A549 (cell line): ENCODE measurements around the gene MAPK4. TPM values are rescaled to one million over a fixed set of nuclear protein-coding genes. Genes with fewer than 3 reads are reported as not detected.

Experiments
- ATAC-seq, 2 experiments: fragments of 200-7000 bp in 1 of 2; fragments of >200 bp in 1 of 2; cut with Nextera tagmentation in 1 of 2; cut with Tn5 transposase in 1 of 2; 3 replicates each; pipeline versions ENCODE4 v1.8.0 to v1.9.1; 2018 to 2020; ENCODE audit warnings: mild to moderate bottlenecking in 1 of 2, moderate library complexity in 1 of 2
- CTCF ChIA-PET: fragments of 300-600 bp; sonication (Branson Sonifier 250); formaldehyde crosslinking; extraction: SDS; loops from one replicate; lab custom pipeline; 2021; ENCODE audit warnings: antibody characterized with exemption, inconsistent platforms; lab: Yijun Ruan, JAX
- POLR2A ChIA-PET: fragments of 350-600 bp; formaldehyde crosslinking; extraction: SDS; loops from one replicate; lab custom pipeline; 2021; ENCODE audit warnings: antibody characterized with exemption, inconsistent platforms; lab: Yijun Ruan, JAX
- DNase-seq, 2 experiments: peaks; one replicate each; pipeline versions ENCODE4 v3.0.0 to v3.0.0-alpha.2; 2011 to 2016; ENCODE audit warnings: low read depth in 1 of 2, low spot score in 1 of 2
- FAIRE-seq: peaks from 2 replicates; lab custom pipeline; 2011; peaks lifted over from hg19 to GRCh38; lab: Jason Lieb, UNC
- H3K27ac ChIP-seq, 2 experiments: fragments of >200 bp; sonication (Bioruptor Twin); formaldehyde crosslinking; 3 replicates each; pipeline ENCODE4 v1.5.1; 2016 to 2017
- H3K4me1 ChIP-seq: fragments of >200 bp; sonication (Bioruptor Twin); formaldehyde crosslinking; 3 replicates; pipeline ENCODE4 v1.6.1; 2016
- H3K4me2 ChIP-seq: fragments of >200 bp; sonication (Bioruptor Twin); formaldehyde crosslinking; 3 replicates; pipeline ENCODE4 v1.6.1; 2016
- H3K4me3 ChIP-seq: fragments of >200 bp; sonication (Bioruptor Twin); formaldehyde crosslinking; 3 replicates; pipeline ENCODE4 v1.5.1; 2016
- H3K9me3 ChIP-seq: fragments of >200 bp; sonication (Bioruptor Twin); formaldehyde crosslinking; 3 replicates; pipeline ENCODE4 v1.6.1; 2016
- ATOH8 ChIP-seq: fragments of 250-450 bp; sonication (Bioruptor Pico); IDR thresholded peaks from 2 replicates; pipeline ENCODE4 v1.5.0; 2020; ENCODE audit warnings: low read depth, mild to moderate bottlenecking, moderate library complexity
- CHD4 ChIP-seq: fragments of 200-600 bp; sonication (generic); IDR thresholded peaks from 2 replicates; pipeline ENCODE4 v1.6.1; 2016; ENCODE audit warnings: antibody characterized with exemption, mild to moderate bottlenecking, borderline replicate concordance
- CTCF ChIP-seq: fragments of >200 bp; sonication (Bioruptor Twin); formaldehyde crosslinking; IDR thresholded peaks from 3 replicates; pipeline ENCODE4 v1.5.1; 2016
- E2F6 ChIP-seq: IDR thresholded peaks from 2 replicates; pipeline ENCODE4 v1.6.1; 2012; ENCODE audit warnings: low read depth, borderline replicate concordance
- GATA3 ChIP-seq: IDR thresholded peaks from 2 replicates; pipeline ENCODE4 v1.6.1; 2012; ENCODE audit warnings: borderline replicate concordance
- KDM5A ChIP-seq: fragments of 200-600 bp; sonication (generic); IDR thresholded peaks from 2 replicates; pipeline ENCODE4 v1.6.1; 2016; ENCODE audit warnings: antibody characterized with exemption, mild to moderate bottlenecking
- MYC ChIP-seq: IDR thresholded peaks from 2 replicates; pipeline ENCODE4 v1.6.1; 2012; ENCODE audit warnings: mild to moderate bottlenecking, inconsistent platforms, low read length, improper control_type of control experiment, borderline replicate concordance
- NPAS2 ChIP-seq: fragments of 250-450 bp; sonication (Bioruptor Pico); IDR thresholded peaks from 2 replicates; pipeline ENCODE4 v1.8.0; 2022; ENCODE audit warnings: mild to moderate bottlenecking, moderate library complexity, borderline replicate concordance
- NR3C1 ChIP-seq: fragments of >200 bp; sonication (Bioruptor Twin); formaldehyde crosslinking; IDR thresholded peaks from 3 replicates; pipeline ENCODE4 v1.6.1; 2017
- POLR2A ChIP-seq: IDR thresholded peaks from 2 replicates; pipeline ENCODE4 v1.6.1; 2012; ENCODE audit warnings: mild to moderate bottlenecking, low read length
- SMC3 ChIP-seq: fragments of >200 bp; sonication (Bioruptor Twin); formaldehyde crosslinking; IDR thresholded peaks from 3 replicates; pipeline ENCODE4 v1.6.1; 2018; ENCODE audit warnings: inconsistent platforms
- ZC3H11A ChIP-seq: fragments of 450-650 bp; IDR thresholded peaks from 2 replicates; pipeline ENCODE4 v1.6.1; 2014; ENCODE audit warnings: antibody characterized with exemption, mild to moderate bottlenecking
- ZSCAN20 ChIP-seq: fragments of 250-450 bp; sonication (Bioruptor Pico); IDR thresholded peaks from 2 replicates; pipeline ENCODE4 v1.8.0; 2022; ENCODE audit warnings: mild to moderate bottlenecking, moderate library complexity
- WGBS: methylation state at CpG from one replicate; pipeline ENCODE4 v1.1.6; 2017; ENCODE audit errors: missing lambda C conversion rate; 5-methylcytosine and 5-hydroxymethylcytosine counted together
- polyA plus RNA-seq, 4 experiments: library from polyadenylated mRNA; depleted of rRNA in 3 of 4; stranded (reverse); fragments of >200 nt; fragmentation: RNase III in 1 of 4; extraction: RNeasy Plus Mini Kit Qiagen cat#74134 plus additional on column Dnase treatment in 1 of 4; gene quantifications; 2 replicates in 3 of 4; 3 replicates in 1 of 4; pipeline ENCODE4 v1.2.3, GENCODE V29; 2011 to 2017
- TF ChIP-seq, protein P1 (sequence below): fragments of >200 bp; sonication (Bioruptor Twin); formaldehyde crosslinking; IDR thresholded peaks from 3 replicates; pipeline ENCODE4 v1.6.1; 2016
- TF ChIP-seq, protein P2 (sequence below): fragments of 450-650 bp; IDR thresholded peaks from 2 replicates; pipeline ENCODE4 v1.6.1; 2014; ENCODE audit warnings: antibody characterized with exemption
- TF ChIP-seq, protein P3 (sequence below): fragments of 250-450 bp; sonication (Bioruptor Pico); IDR thresholded peaks from 2 replicates; pipeline ENCODE4 v1.5.0; 2021; ENCODE audit warnings: mild to moderate bottlenecking, moderate library complexity, borderline replicate concordance

The MAPK4 gene
- polyA plus RNA-seq, 2 of the 4 experiments (the other 2 are of a cell fraction): 0.01 TPM; not detected in 1

DNA sequence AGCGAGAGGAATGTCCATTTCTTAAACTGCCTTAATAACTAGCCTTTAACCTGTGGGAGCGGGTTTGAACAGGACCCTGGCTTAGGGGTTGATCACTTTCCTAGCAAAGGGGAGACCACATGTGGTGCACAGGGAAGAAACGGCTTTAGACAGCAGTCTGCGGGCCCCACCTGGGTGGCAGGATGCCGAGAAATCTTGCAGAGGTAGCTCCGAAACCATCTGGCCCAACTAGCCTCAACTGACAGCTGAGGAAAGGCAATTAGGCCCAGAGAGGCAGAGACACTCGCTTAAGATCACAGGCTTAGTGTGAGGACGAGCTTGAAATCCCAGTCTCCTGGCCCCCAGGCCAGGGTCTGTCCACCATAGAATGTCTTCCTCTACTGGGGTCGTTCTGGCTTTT is 170.1 kb downstream of the MAPK4 start:
- ATAC-seq (no peak), FAIRE-seq (no peak), DNase-seq (no peak)
- Histone ChIP-seq H3K4me3 (no peak overlapping the region), H3K4me1 (no peaks in the 10 kb centered on the region), H3K27ac (no peak overlapping the region), H3K9me3 (no peaks in the 10 kb centered on the region), H3K4me2 (no peak overlapping the region)
- 41% methylated on average over 9 of the region's 9 CpGs for WGBS
- ChIA-PET POLR2A (no interaction called here), CTCF (no interaction called here)
- TF ChIP-seq POLR2A (no peak), ATOH8 (CRISPR knock-in tag) (no peak), CTCF (no peak), SMC3 (no peak), GATA3 (no peak), E2F6 (no peak), CHD4 (no peak), ZSCAN20 (CRISPR knock-in tag) (no peak), KDM5A (no peak), NR3C1 (no peak), NPAS2 (CRISPR knock-in tag) (no peak)
- TF ChIP-seq, protein P1, sequence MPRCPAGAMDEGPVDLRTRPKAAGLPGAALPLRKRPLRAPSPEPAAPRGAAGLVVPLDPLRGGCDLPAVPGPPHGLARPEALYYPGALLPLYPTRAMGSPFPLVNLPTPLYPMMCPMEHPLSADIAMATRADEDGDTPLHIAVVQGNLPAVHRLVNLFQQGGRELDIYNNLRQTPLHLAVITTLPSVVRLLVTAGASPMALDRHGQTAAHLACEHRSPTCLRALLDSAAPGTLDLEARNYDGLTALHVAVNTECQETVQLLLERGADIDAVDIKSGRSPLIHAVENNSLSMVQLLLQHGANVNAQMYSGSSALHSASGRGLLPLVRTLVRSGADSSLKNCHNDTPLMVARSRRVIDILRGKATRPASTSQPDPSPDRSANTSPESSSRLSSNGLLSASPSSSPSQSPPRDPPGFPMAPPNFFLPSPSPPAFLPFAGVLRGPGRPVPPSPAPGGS: no peak

DNA sequence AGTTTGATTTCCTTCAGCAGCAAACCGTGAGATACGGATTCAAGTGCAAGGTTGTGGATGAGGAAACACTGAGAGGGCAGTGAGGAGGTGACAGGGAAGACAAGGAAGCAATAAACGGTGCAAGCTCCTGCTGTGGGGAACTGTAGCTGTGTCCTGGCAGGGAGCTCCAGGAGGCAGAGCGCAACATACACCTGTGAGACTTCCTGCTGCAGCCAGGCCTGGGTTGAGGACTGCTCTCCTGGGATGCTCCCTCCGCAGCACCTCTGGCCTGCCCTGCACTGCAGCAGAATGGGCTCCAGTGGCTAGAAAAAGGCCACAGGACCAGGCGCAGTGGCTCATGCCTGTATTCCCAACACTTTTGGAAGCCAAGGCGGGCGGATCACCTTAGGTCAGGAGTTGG is 174.5 kb downstream of the MAPK4 start:
- DNase-seq (no peak), FAIRE-seq (no peak), ATAC-seq (no peak)
- ChIA-PET CTCF (interaction anchor here (0.9 kb wide), 1 partner anchor 8 kb away, joined by 3 read pairs; no protein-coding TSS in a partner anchor), POLR2A (no interaction called here)
- no peak overlapping the region for H3K4me2 ChIP-seq
- H3K4me3 ChIP-seq: no peak overlapping the region
- H3K4me1 ChIP-seq: no peaks in the 10 kb centered on the region
- TF ChIP-seq ZC3H11A (no peak), CTCF (no peak), E2F6 (no peak), MYC (no peak)
- TF ChIP-seq, protein P2, sequence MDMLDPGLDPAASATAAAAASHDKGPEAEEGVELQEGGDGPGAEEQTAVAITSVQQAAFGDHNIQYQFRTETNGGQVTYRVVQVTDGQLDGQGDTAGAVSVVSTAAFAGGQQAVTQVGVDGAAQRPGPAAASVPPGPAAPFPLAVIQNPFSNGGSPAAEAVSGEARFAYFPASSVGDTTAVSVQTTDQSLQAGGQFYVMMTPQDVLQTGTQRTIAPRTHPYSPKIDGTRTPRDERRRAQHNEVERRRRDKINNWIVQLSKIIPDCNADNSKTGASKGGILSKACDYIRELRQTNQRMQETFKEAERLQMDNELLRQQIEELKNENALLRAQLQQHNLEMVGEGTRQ: no peak
- TF ChIP-seq, protein P3, sequence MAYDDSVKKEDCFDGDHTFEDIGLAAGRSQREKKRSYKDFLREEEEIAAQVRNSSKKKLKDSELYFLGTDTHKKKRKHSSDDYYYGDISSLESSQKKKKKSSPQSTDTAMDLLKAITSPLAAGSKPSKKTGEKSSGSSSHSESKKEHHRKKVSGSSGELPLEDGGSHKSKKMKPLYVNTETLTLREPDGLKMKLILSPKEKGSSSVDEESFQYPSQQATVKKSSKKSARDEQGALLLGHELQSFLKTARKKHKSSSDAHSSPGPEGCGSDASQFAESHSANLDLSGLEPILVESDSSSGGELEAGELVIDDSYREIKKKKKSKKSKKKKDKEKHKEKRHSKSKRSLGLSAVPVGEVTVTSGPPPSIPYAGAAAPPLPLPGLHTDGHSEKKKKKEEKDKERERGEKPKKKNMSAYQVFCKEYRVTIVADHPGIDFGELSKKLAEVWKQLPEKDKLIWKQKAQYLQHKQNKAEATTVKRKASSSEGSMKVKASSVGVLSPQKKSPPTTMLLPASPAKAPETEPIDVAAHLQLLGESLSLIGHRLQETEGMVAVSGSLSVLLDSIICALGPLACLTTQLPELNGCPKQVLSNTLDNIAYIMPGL (CRISPR knock-in tag): no peak
- 41% methylated on average over 8 of the region's 8 CpGs for WGBS
- no peaks in the 10 kb centered on the region for H3K9me3 ChIP-seq
- no peak overlapping the region for H3K27ac ChIP-seq
